Measurements from ENCODE around the gene DLX6. TPM values are rescaled to one million over a fixed set of nuclear protein-coding genes. Genes with fewer than 3 reads are reported as not detected.

The DLX6 gene
- total and polyA plus RNA-seq, 2 experiments from 2014 or later: not detected

DNA sequence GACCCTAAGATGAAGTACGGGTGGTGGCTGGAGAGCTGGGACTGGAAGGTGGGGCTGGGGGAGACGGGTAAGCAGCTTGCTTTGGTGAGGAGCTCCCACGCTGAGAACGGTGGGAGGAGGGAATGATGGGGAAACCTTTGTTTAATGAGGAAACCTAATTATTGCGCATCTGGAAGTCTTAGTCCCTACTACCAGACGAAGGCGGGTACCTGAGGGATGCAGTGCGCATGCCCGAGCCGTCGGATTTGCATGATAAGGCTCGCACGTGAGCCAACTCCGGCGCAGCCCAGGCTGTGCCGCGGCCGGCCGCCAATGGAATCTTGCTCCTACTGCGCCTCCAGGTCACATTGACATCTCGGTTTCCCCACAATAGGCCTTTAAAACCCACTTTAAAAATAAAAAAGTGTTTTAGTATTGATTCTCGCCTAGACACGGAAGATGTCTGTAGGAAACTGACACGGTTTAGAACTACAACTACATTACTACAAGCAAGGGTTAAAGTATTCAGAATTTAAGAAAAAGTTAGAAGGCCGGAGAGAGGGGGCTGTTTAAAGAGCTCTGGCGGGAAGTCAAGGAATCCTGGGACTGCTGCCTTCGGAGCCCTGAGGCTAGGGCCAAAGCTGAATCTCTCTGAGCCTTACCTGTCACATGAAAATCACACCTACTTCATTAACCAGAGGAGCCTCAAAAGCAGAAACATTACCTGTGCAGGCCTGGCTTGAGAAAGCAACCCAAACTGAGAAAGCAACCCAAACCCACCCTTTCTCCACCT is 12.1 kb upstream of the DLX6 start:
- H3K27ac Mint-ChIP-seq: no peak overlapping the region
- H3K36me3 Mint-ChIP-seq (ENCODE audit: low read depth): no peaks in the 10 kb centered on the region
- Histone ChIP-seq H4K20me1 (replicated peaks; ENCODE audit: insufficient read depth) (peaks cover 31% of the 10 kb centered on the region), H3K79me2 (replicated peaks; ENCODE audit: insufficient read depth) (no peaks in the 10 kb centered on the region), H3F3A (replicated peaks; ENCODE audit: low read depth) (peaks cover 22% of the 10 kb centered on the region), H3K9me2 (ENCODE audit: insufficient read depth) (no peaks in the 10 kb centered on the region), H3K4me2 (peak overlapping the region; percentile 78), H3K27me3 (ENCODE audit: insufficient read depth) (peaks cover 100% of the 10 kb centered on the region), H3K4me3 (peak overlapping the region; percentile 49), H2AFZ (no peak overlapping the region), H3K4me1 (ENCODE audit: insufficient read depth) (peaks cover 77% of the 10 kb centered on the region), H3K27ac (ENCODE audit: low read depth) (no peak overlapping the region), H3K36me3 (ENCODE audit: insufficient read depth) (no peaks in the 10 kb centered on the region)
- peaks cover 7% of the 10 kb centered on the region; the same call in 2 of the 3 replicates for H3K9me3 Mint-ChIP-seq
- ATAC-seq (peak; percentile 73), DNase-seq (ENCODE audit: low spot score) (peak; percentile 96)
- TF ChIP-seq EZH2 (IDR thresholded peaks at IDR 0.05; ENCODE audit: low read depth, unreplicated experiment) (peak; percentile 78), NANOG (IDR thresholded peaks at IDR 0.05; ENCODE audit: borderline replicate concordance) (no peak)
- peaks cover 63% of the 10 kb centered on the region for H3K4me1 Mint-ChIP-seq
- peak overlapping the region; percentile 66 for H3K4me3 Mint-ChIP-seq
- peaks cover 100% of the 10 kb centered on the region for H3K27me3 Mint-ChIP-seq (ENCODE audit: insufficient read depth, low read depth, poor library complexity)

DNA sequence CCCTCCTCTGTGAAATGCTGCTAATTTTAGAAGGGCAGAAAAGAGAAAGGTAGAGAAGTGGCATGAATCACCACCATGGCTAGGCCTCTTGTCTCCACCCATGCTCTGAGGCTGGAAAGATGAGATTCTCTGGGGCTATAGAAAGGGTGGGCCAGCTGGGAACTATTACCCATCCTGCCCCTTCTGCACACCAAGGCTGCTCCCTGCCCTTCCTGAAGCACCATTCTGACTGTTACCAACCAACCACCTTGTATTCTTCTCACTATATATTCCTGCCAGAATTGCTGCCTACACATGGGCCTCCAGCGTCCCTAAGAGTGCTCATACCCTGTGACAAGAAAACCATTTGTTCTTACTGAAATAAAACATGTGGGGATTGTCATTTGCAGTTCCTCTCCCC is 11.4 kb upstream of the DLX6 start:
- peaks cover 65% of the 10 kb centered on the region for H3K4me1 Mint-ChIP-seq

More for the DNA sequence above, 11.4 kb upstream of the DLX6 start:
- Histone ChIP-seq H3K9me2 (ENCODE audit: insufficient read depth) (no peaks in the 10 kb centered on the region), H3F3A (replicated peaks; ENCODE audit: low read depth) (peaks cover 29% of the 10 kb centered on the region), H3K36me3 (ENCODE audit: insufficient read depth) (no peaks in the 10 kb centered on the region), H3K27ac (ENCODE audit: low read depth) (no peak overlapping the region), H3K4me2 (no peak overlapping the region), H3K4me3 (no peak overlapping the region), H3K27me3 (ENCODE audit: insufficient read depth) (peaks cover 100% of the 10 kb centered on the region), H3K4me1 (ENCODE audit: insufficient read depth) (peaks cover 77% of the 10 kb centered on the region), H4K20me1 (replicated peaks; ENCODE audit: insufficient read depth) (peaks cover 35% of the 10 kb centered on the region), H3K79me2 (replicated peaks; ENCODE audit: insufficient read depth) (no peaks in the 10 kb centered on the region), H2AFZ (no peak overlapping the region)
- Mint-ChIP-seq H3K27me3 (ENCODE audit: insufficient read depth, low read depth, poor library complexity) (peaks cover 100% of the 10 kb centered on the region), H3K36me3 (ENCODE audit: low read depth) (no peaks in the 10 kb centered on the region), H3K27ac (no peak overlapping the region), H3K9me3 (peaks cover 7% of the 10 kb centered on the region; the same call in 2 of the 3 replicates), H3K4me3 (no peak overlapping the region; the same call in 2 of the 3 replicates)
- DNase-seq (ENCODE audit: low spot score) (no peak), ATAC-seq (no peak)
- TF ChIP-seq EZH2phosphoT487 (IDR thresholded peaks at IDR 0.05; ENCODE audit: unreplicated experiment) (no peak), STAT1 (IDR thresholded peaks at IDR 0.05; ENCODE audit: unreplicated experiment) (no peak)
- TF ChIP-seq, protein P1, sequence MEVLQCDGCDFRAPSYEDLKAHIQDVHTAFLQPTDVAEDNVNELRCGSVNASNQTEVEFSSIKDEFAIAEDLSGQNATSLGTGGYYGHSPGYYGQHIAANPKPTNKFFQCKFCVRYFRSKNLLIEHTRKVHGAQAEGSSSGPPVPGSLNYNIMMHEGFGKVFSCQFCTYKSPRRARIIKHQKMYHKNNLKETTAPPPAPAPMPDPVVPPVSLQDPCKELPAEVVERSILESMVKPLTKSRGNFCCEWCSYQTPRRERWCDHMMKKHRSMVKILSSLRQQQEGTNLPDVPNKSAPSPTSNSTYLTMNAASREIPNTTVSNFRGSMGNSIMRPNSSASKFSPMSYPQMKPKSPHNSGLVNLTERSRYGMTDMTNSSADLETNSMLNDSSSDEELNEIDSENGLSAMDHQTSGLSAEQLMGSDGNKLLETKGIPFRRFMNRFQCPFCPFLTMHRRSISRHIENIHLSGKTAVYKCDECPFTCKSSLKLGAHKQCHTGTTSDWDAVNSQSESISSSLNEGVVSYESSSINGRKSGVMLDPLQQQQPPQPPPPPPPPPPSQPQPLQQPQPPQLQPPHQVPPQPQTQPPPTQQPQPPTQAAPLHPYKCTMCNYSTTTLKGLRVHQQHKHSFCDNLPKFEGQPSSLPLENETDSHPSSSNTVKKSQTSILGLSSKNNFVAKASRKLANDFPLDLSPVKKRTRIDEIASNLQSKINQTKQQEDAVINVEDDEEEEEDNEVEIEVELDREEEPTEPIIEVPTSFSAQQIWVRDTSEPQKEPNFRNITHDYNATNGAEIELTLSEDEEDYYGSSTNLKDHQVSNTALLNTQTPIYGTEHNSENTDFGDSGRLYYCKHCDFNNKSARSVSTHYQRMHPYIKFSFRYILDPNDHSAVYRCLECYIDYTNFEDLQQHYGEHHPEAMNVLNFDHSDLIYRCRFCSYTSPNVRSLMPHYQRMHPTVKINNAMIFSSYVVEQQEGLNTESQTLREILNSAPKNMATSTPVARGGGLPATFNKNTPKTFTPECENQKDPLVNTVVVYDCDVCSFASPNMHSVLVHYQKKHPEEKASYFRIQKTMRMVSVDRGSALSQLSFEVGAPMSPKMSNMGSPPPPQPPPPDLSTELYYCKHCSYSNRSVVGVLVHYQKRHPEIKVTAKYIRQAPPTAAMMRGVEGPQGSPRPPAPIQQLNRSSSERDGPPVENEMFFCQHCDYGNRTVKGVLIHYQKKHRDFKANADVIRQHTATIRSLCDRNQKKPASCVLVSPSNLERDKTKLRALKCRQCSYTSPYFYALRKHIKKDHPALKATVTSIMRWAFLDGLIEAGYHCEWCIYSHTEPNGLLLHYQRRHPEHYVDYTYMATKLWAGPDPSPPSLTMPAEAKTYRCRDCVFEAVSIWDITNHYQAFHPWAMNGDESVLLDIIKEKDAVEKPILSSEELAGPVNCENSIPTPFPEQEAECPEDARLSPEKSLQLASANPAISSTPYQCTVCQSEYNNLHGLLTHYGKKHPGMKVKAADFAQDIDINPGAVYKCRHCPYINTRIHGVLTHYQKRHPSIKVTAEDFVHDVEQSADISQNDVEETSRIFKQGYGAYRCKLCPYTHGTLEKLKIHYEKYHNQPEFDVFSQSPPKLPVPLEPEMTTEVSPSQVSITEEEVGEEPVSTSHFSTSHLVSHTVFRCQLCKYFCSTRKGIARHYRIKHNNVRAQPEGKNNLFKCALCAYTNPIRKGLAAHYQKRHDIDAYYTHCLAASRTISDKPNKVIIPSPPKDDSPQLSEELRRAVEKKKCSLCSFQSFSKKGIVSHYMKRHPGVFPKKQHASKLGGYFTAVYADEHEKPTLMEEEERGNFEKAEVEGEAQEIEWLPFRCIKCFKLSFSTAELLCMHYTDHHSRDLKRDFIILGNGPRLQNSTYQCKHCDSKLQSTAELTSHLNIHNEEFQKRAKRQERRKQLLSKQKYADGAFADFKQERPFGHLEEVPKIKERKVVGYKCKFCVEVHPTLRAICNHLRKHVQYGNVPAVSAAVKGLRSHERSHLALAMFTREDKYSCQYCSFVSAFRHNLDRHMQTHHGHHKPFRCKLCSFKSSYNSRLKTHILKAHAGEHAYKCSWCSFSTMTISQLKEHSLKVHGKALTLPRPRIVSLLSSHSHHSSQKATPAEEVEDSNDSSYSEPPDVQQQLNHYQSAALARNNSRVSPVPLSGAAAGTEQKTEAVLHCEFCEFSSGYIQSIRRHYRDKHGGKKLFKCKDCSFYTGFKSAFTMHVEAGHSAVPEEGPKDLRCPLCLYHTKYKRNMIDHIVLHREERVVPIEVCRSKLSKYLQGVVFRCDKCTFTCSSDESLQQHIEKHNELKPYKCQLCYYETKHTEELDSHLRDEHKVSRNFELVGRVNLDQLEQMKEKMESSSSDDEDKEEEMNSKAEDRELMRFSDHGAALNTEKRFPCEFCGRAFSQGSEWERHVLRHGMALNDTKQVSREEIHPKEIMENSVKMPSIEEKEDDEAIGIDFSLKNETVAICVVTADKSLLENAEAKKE (CRISPR knock-in tag; IDR thresholded peaks at IDR 0.05): no peak

Measured in GM23338 (cell line).